Tibial nerve (tissue), 4 donors: ENCODE data around the gene ATP1B1.

Source experiments
- CTCF ChIP-seq, 5 experiments: fragments of 200-600 bp in 3 of 5; fragments of 450-650 bp in 2 of 5; sonication (generic) in 3 of 5; IDR thresholded peaks; one replicate each; pipeline ENCODE4 v1.5.1; 2016 to 2019; ENCODE audit warnings: antibody characterized with exemption in 5 of 5, mild to moderate bottlenecking in 3 of 5, moderate library complexity in 2 of 5
- EP300 ChIP-seq, 2 donors: sonication (generic); formaldehyde crosslinking; IDR thresholded peaks; one replicate each; pipeline ENCODE4 v1.6.1; 2017; ENCODE audit warnings: antibody characterized with exemption in 2 of 2, mild to moderate bottlenecking in 1 of 2
- POLR2A ChIP-seq, 2 donors: fragments of 450-650 bp; IDR thresholded peaks; one replicate each; pipeline ENCODE4 v1.6.1; 2017; ENCODE audit warnings: antibody characterized with exemption in 2 of 2, mild to moderate bottlenecking in 2 of 2, moderate library complexity in 2 of 2

- no peak for TF ChIP-seq CTCF (IDR thresholded peaks at IDR 0.05)
- TF ChIP-seq POLR2A (IDR thresholded peaks at IDR 0.05): no peak
- TF ChIP-seq EP300 (IDR thresholded peaks at IDR 0.05): no peak
These were observed 7.2 kb downstream of the ATP1B1 start for GRCh38 chr1:169113613-169114119.
